ENCODE data around the gene DPP9.
"Not testable (repeated sequence)": the region's sequence is repeated elsewhere in the genome, so short reads cannot be mapped to it uniquely, and the experiment has no call there.

DPP9 gene

DNA sequence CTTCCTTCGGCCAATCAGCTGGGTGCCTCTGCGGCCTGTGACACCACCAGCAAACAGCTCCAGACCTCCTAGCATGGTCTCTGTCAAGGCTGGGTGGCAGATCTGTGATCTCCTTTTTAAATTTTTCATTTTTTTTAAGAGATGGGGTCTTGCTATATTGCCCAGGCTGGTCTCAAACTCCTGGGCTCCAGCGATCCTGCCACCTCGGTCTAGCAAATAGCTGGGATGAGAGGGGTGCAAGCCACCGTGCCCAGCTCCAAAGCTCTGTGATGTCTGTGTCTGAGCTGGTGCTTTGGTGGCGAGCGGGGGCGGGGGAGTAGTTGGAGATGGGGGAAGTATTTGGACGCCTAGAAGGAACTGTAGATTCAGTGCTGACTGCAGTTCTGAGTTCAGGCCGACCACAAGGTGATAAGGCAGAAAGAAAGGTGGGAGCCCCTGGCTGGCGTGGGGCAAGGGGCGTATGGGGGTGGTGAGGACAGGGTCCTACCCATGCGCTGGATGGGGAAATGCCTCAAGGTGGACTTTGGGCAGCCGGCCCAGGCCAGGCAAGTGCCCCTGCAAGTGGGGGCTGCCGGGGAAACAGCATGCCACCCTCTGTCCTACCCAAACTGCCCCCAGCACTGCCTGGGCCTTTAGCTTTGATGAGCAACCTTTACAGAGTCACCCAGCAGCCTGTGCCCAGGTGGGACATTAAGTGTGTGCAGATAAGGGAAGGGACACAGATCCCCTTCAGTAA lies 5.5 kb downstream of the DPP9 start:
- in situ Hi-C loops (cut with MboI; ENCODE audit: low pct_unique_long_range_greater_than_20kb, low sequenced_read_pairs, unreplicated experiment) = no loop called here
- no peak for TF ChIP-seq CTCF (IDR thresholded peaks at IDR 0.05; ENCODE audit: extremely low read depth, insufficient read depth, missing control alignments)
- no peak for DNase-seq (ENCODE audit: low spot score)

DNA sequence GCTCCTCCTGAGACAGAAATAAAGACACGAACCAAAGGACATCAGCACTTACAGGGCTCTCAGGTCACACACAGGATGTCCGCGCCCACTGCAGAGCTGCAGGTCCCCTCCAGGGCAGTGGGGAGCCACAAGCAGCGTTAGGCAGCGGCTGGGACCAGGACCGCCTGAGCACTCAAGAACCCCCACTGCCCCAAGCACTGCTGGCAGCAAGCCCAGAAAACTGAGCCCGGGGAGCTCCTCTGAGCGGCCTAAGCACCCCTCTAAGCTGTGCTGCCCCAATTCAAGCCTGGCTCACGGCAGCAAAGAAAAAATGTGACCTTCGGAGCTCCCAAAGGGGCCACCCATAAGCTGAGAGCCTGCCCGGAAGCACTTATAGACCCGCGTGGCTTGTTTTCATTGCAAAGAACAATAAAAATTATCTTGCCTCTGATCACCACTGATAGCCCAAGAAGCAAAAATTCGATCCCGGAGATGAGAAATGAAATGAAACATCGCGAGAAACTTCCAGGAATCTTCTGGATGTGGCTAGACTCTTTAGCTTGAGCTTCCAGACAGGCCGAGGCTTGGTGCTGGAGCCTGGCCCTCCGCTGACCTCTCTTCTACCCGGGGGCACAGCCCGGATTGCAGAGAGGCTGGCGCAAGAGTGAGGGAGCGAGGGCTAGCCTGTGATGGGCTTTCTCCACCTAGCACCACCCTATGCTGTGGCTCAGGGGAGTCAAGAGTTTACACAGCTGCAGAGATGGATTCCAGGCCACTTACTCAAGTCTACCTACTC lies 6.3 kb downstream of the DPP9 start:
- no peak for DNase-seq (ENCODE audit: low spot score)
- in situ Hi-C loops (cut with MboI; ENCODE audit: low pct_unique_long_range_greater_than_20kb, low sequenced_read_pairs, unreplicated experiment) = no loop called here
- TF ChIP-seq CTCF (IDR thresholded peaks at IDR 0.05; ENCODE audit: extremely low read depth, insufficient read depth, missing control alignments) = no peak

GRCh38 chr19:4715529-4716221 lies 8.0 kb downstream of the DPP9 start:
- no peak for TF ChIP-seq CTCF (IDR thresholded peaks at IDR 0.05; ENCODE audit: extremely low read depth, insufficient read depth, missing control alignments)
- in situ Hi-C loops (cut with MboI; ENCODE audit: low pct_unique_long_range_greater_than_20kb, low sequenced_read_pairs, unreplicated experiment) = no loop called here
- DNase-seq (ENCODE audit: low spot score) = no peak

- in situ Hi-C loops (cut with MboI; ENCODE audit: low pct_unique_long_range_greater_than_20kb, low sequenced_read_pairs, unreplicated experiment); DNase-seq (ENCODE audit: low spot score): not testable (repeated sequence)
Measured at GRCh38 chr19:4715178-4715528, 8.5 kb downstream of the DPP9 start.

DNA sequence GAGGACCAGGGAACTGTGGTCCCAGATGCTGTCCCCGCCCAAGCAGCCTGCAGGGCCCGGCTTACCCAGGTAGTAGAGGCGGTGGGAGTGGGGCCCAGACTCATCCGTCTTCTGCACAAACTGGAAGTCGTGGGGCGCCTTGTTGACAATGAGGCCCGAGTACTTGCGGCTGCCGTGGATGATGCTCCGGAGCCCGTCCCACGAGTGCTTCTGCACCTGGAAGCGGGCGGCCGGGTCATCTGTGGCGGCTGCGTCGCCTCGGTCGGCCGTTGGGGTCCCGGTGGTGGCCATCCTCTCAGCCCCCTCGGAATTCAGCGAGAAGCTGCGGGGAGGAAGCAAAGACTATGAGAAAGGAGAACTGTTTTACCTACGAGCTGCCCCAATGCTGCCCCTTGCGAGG lies 9.6 kb downstream of the DPP9 start:
- in situ Hi-C loops (cut with MboI; ENCODE audit: low pct_unique_long_range_greater_than_20kb, low sequenced_read_pairs, unreplicated experiment) = no loop called here

GRCh38 chr19:4713384-4713951 lies 10.2 kb downstream of the DPP9 start:
- no peak for DNase-seq (ENCODE audit: low spot score)
- in situ Hi-C loops (cut with MboI; ENCODE audit: low pct_unique_long_range_greater_than_20kb, low sequenced_read_pairs, unreplicated experiment) = no loop called here
- no peak for TF ChIP-seq CTCF (IDR thresholded peaks at IDR 0.05; ENCODE audit: extremely low read depth, insufficient read depth, missing control alignments)

More for the DNA sequence above, 9.6 kb downstream of the DPP9 start:
- no peak for DNase-seq (ENCODE audit: low spot score)
- TF ChIP-seq CTCF (IDR thresholded peaks at IDR 0.05; ENCODE audit: extremely low read depth, insufficient read depth, missing control alignments) = no peak
